GM21526 (cell line): ENCODE data around the gene ACTBL2.

Experiments
- ATAC-seq: cut with Tn5 transposase; IDR thresholded peaks from one replicate; pipeline ENCODE4 v1.9.1; 2021; ENCODE audit warnings: moderate library complexity; ENCODE audit not compliant: unreplicated experiment, low FRiP score

Gene ACTBL2

DNA sequence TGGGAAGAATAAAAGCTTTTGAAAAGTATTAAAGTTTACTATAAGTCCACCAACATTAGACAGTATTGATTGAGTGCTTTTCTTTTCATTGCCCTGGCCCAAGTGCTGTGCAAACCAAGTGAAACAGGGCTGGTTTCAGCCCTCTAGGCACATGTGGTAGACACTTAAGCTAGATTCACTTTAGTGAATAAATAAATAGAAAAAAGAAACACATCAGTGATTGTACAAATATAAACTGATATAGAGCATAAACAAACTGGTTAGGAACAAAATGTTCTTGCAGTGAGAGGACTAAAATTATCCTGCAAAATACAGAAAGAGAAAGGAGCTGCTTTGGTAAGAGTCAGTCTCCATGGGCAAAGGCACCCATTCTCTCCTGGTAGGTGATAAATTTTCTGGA is 29.7 kb downstream of the ACTBL2 start:
- ATAC-seq: no peak

DNA sequence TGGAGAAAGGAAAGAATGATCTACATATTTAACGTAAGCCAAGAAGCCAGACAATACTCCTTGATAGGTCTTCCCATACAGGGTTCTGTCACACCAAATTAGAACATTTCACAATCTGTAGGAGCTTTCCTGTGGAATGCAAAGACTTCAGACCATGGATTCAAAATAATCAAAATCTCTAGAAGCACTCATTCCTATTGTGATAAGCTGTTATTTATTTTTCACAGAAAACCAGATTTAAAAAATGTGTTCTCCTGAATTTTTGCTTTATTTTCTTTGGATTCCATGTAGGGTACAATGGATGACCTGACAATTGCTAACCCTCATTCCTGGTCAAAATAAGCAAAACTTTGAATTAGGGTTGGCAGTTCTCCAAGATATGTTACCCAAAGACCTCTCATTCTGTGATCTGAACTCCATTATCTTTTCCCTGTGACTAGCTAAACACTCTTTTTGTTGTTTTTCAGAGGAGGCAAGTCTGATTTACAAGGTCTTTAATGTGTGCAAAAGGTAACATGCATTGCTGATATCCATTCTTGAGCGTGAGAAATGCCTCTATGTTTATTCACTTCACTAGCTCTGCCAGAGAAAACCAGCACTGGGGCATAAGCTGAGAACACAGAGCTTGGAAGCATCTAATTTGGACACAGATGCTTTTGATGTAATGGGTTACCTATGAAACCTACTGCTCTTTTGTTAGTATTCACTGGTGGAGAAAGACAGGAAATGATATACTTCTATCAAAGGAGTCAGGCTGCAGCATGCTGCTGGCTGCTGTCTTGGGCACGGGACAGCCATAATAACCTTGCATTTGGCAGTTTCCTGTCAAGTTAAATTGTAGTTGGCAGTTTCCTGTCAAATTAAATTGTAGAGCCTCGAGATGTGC is 31.4 kb downstream of the ACTBL2 start:
- ATAC-seq: no peak

DNA sequence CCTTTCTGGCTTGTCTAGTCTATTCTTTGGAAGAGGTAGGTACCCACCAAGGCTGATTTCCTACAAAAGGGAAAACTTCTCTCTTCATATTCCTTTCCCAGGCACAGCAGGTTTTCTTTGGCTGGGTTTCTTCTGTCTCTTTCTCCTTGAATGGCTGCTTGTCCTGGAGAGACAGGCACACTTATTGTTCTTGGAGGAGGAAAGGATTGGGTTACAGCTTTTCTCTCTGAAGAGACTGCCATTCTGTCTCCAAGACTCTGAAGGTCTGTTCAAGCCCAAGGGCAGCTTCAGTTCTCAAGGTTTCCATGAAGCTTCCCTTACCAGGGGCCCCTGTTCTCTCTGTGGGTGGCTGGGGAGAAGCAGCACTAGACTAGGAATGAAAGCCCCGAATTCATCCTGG is 33.9 kb downstream of the ACTBL2 start:
- no peak for ATAC-seq

DNA sequence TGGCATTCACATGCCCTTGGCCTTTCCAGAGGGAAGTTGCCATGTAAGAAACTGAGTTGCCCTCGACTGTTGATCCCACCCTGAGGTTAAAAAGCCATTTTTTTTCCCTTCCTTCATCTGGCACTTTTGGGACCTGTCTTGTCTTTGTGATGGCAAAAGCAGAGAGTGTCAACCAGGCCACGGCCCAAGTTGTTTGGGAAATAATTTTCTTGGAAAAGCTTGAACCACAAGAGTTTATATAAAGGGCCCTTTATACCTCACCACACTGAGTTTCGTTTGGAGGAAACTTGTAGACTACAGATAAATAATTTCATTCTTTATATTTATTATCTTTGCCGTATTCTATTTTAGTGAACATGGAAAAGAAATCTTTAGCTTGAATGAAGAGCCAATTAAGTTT is 34.3 kb downstream of the ACTBL2 start:
- ATAC-seq: no peak

DNA sequence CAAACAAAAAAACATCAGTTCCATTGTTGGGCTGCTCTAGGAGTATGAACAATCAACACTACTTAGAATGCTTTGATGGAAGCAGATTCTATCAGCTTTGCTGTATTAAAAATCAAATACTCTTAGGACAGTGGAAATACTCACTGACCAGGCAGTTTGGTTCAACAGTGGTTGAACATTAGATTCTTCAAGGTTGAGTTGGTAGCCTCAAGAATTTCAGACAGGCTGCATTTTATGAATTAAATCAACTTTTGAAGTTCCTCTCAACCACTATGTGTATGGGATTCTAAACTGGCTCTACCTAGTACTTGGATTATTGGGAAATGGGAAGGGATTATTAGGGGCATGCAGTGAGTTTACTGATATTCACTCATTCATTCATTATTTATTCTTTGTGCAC is 35.0 kb downstream of the ACTBL2 start:
- ATAC-seq: no peak

DNA sequence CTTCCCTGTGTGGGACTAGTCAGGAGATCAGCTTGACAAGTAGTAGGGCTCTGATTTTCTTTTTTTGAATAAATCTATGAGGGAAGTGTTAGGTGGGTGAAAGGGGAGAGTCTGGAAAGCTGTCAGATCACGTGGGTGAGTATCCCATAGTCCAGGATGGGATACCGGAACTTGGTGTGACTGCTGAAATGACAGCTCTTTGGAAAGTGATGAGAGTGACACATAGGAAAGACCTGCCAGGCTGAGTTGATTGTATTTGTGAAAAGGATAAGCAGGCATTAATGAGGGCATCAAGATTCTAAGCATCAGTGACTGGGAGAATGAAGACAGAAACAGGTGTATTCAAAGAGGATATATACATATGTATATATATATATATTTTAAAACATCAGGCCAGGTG is 35.6 kb downstream of the ACTBL2 start:
- no peak for ATAC-seq

DNA sequence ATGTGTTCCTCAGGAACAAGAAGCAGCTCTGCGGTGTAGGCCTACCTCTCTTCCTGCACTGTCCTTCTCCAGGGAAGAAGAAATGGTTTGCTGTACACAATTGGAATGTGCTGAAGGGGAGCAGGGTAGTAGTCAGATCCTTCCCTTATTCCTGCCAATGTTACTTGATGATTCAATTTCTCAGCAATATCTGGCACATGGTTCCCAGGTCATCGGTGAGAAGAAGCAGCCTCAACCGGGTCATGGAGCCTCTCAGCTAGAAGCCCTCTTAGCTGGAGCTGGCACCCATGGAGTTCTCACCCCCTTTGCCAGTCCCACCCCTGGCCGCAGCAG is 36.9 kb downstream of the ACTBL2 start:
- ATAC-seq: no peak

DNA sequence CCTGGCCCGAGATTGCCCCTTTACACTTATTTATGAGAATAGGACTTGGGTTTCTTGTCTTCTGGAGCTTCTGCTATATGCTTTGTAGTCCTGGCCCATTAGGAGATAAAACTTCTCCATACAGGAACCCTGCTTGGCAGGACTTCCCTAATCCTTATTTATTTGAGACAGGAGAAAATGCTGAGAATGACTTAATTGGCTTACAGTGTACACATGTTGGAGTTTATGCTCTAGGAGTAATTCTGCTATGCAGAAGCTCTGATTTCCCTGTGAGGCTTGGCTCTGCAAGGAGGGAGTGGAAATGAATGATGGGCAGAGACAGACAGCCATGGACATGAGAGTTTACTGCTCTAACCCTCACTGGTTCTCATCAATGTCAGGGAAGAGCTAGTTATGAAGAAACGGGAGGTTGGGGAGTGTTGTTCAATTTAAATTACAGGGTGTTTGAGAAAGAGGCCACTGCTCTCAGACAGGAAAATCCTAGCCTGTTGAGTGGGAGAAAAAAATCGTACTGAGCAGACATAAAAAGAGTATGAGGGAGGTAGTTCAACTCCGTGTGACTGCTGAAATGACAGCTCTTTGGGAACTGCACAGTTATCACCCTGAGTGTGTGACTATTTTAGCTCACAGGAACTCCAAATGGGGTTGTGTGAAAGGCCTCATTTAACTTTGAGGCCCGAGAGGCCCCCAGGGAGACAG is 37.5 kb downstream of the ACTBL2 start:
- no peak for ATAC-seq

DNA sequence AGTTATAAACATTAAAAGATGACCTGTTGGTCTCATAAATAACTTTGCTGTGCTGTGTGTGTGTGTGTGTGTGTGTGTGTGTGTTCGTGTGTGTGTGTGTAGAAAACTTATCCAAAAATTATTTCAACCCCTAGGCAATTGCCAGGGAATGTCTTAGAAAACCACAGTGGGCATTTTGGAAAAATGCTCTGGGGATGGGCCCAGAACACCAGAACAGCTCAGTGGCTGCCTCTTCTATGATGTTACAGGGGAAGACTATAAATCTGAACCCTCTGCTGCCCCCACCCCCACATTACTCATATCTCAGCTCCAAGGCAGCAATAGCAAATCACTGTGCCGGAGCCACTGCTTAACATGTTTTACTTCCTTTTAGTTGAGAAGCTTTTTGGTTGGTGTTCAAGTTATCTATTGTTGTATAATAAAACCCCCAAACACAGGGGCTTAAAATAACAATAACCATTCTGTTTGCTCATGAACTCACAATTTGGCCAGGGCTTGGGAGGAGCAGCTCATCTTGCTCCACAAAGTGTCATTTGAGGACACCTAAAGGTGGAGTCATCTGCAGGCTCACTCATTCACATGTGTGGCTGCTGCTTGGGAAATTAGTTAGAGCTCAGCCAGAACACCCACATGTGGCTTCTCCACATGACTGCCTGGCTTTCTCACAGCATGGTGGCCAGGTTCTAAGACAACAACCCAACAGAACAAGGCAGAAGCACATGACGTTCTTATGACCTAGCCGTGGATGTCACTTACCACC is 40.4 kb downstream of the ACTBL2 start:
- no peak for ATAC-seq

DNA sequence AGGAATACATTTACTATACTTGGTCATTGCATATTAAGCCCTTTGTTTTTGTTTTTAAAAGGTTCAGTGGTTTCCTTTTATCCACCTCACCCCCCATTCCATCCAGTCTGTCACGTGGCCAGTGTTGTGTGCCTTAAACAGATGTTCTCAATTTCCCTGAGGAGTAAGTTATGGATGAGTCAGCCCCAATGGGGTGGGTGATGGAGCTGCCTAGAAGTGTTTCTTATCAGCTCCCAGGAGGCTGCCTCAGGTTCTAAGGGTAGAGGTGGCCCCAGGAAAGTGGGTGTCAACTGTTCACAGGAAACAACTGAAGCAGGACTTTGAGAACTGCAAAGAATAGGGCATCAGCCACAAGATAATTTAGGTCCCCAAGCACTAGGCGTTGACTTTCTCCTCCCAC is 41.1 kb downstream of the ACTBL2 start:
- no peak for ATAC-seq

DNA sequence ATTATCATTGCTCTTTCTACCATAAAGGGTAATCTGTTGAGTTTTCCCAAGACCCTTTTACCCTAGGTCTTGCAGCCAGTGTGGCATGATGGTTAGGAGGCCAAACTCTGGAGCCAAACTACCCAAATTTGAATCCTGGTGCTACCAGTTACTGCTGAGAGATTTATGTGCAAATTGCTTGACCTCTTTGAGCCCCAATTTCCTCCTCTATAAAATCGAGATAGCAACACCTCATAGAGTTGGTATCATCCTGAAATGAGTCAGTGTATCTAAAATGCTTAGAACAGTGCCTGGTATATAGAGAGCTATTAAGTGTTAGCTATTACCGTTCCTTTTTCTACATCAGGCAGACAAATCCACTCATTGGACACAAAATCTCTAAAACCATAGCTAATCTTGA is 43.0 kb downstream of the ACTBL2 start:
- ATAC-seq: no peak

DNA sequence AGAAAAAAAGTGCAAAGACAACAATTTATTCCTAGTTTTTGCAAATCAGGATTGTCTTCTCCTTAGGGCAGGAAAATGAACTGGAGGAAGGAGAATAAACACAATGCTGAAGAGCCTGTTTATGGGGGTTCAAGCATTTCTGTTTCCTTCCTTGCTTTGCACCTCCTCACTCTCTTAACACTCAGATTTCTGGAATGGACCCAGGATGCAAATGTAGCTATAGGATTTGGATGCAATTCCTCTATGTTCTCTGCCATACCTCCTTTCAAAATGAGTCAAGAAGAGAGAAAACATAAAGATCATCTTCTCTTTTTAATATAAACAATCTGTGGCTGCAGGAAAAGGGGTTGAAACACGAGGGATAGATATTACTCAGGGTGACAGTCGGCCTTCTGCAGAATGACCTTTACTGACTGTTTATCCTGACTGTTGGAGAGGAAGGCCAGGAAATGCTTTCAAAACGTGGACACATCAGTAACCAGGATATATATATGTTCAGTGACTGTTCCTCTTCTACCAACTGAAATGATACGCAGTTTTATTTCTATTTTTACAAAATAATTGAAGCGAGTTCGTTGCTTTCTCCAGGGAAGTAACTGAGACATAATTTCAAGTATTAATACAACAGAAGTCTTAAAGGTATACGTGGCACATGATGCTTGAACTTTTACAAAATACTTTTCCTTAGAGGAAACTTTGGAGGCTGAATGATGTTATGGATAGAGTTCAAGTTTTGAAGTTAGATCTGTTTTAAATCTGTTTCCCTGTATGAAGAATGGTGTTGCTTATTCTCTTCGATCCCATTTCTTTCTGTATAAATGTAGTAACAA is 44.4 kb downstream of the ACTBL2 start:
- ATAC-seq: no peak

DNA sequence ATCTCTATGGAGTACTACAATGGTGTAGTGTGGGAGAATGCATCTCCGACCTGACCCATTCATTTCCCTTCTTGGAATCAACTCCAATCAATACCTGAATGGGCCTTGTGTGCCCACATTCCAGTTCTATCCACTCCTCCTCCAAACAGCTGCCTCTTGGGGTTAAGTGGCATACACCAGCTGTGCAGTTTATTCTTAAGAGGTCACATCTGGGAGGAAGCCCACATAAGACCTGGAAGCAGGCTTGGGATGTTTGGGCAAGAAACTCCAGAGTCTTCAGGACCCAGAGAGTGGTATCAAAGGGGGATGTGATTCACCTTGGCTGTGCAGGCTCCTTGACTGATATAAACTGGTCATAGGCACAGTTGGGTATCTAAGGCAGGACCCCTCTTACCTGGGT is 46.0 kb downstream of the ACTBL2 start:
- no peak for ATAC-seq

DNA sequence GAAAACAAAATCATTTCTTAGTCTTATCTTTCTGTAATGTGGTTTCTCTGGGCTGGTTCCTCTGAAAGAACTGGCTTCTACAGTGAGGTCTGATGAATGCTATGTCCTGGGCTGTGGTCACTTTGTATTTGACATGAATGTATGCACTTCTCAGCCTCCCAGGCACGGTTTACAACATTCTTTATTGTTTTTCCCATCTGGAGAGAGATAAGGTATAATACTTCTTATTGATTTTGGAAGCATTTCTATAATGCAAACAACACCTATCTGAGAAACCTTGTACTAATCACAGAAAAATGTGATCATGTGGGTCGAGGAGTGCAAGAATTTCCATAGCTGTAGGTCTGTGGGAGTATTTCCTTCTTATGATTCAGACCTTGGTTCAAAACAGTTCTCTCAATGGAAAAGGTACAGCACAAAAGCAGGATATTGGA is 46.9 kb downstream of the ACTBL2 start:
- no peak for ATAC-seq

DNA sequence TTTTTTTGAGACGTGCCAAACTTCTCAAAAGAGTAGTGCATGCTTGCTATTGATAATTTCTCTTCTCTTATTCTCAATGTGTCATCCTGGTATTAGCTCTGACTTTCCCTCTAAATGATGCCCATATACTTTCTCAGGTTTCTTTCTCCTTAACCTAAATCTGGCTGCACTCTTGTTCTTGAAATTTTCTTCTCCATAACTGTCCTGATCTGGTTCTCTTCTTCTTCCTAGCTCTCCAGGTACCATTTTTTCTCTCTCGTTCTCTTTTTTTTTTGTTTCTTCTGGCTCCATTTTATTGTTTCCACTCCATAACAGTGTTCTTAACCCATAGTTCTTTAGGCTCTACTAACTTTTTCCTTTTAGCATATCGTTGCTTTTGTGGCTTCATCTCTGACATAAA is 47.9 kb downstream of the ACTBL2 start:
- no peak for ATAC-seq

DNA sequence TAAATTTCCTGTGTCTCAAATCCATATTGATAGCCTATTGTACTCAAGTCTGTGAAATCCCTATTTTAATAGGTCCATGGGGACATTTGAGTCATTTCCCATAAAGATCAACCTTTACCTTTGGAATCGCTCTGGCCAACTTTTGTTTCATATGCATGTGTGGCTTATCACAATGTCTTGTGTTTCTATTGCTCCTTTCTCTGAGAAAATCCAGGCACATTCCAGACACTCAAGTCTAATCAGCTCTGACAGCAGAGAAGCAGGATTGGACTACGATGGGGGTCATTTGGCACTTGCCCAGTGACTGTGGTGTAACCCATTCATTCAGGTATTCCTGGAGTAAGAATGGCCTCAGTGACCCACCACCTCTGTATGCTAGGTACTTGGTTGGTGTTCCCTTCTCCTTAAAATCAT is 48.4 kb downstream of the ACTBL2 start:
- ATAC-seq: no peak

DNA sequence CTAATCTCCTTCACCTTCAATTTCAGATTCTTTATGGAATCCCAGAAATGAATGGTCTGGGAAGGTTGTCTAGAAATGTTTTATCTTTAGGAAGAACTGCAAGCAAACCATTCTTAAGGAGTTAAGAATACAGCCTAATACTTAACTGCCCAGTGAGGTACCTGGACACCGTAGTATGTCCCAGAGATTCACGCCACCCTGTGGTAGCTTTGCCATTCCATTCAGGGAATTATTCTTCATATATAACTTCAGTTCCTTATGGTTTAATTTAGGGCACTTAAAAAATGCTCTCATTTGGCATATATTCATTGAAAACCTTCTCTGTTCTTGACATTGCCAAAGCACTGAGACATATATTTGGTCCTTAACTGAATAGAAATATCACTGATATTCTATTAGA is 49.7 kb downstream of the ACTBL2 start:
- no peak for ATAC-seq

DNA sequence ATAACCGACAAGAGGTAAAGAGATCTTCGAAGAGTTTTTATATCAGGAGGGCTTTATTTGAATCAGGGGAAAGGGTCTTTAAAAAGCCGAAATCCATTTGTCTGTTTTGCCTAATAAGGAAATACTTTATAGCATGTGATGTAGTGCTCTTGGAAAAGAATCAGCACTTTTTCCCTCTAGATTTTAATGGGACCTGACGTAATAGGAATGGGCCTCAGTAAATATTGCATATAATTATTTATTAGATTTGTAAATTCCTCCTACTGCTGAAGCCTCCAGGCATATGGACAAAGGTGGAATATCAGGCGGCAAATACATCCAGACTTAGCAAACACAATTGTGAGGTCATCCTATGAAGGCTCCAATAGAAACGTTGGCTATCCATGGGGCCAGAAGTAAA is 50.9 kb downstream of the ACTBL2 start:
- no peak for ATAC-seq
